ENCODE data around the gene DENND2A.
"Not testable (repeated sequence)": the region's sequence is repeated elsewhere in the genome, so short reads cannot be mapped to it uniquely, and the experiment has no call there.

The DENND2A gene

GRCh38 chr7:140673774-140674155 is 33.2 kb upstream of the DENND2A start:
- DNase-seq (ENCODE audit: low read depth): no peak

- peak; percentile 52 for DNase-seq (ENCODE audit: low read depth)
These were observed 32.6 kb upstream of the DENND2A start for GRCh38 chr7:140673063-140673773.

- DNase-seq (ENCODE audit: low read depth): peak; percentile 54
These were observed 31.9 kb upstream of the DENND2A start, which contains the start of gene ADCK2 for GRCh38 chr7:140672382-140673062. Gene ADCK2, plus strand, starts transcription at chr7:140672945. Its CDS starts 386 bp downstream, at chr7:140673331.

GRCh38 chr7:140671966-140672365 is 31.4 kb upstream of the DENND2A start:
- DNase-seq (ENCODE audit: low read depth): no peak

- no peak for DNase-seq (ENCODE audit: low read depth)
These were observed 29.8 kb upstream of the DENND2A start for GRCh38 chr7:140670343-140670935.

GRCh38 chr7:140669862-140670261 is 29.2 kb upstream of the DENND2A start:
- not testable (repeated sequence) for DNase-seq (ENCODE audit: low read depth)

GRCh38 chr7:140669352-140669751 is 28.7 kb upstream of the DENND2A start:
- no peak for DNase-seq (ENCODE audit: low read depth)

GRCh38 chr7:140668641-140669040 is 28.0 kb upstream of the DENND2A start:
- DNase-seq (ENCODE audit: low read depth): no peak

GRCh38 chr7:140667476-140667875 is 26.9 kb upstream of the DENND2A start:
- DNase-seq (ENCODE audit: low read depth): no peak

- DNase-seq (ENCODE audit: low read depth): not testable (repeated sequence)
These were observed 22.3 kb upstream of the DENND2A start for GRCh38 chr7:140662938-140663337.

GRCh38 chr7:140661124-140661523 is 20.5 kb upstream of the DENND2A start:
- DNase-seq (ENCODE audit: low read depth): no peak

- no peak for DNase-seq (ENCODE audit: low read depth)
These were observed 19.2 kb upstream of the DENND2A start for GRCh38 chr7:140659856-140660255.

- DNase-seq (ENCODE audit: low read depth): no peak
These were observed 17.3 kb upstream of the DENND2A start for GRCh38 chr7:140657891-140658290.

- DNase-seq (ENCODE audit: low read depth): peak; percentile 26
These were observed 16.2 kb upstream of the DENND2A start for GRCh38 chr7:140656548-140657515.

GRCh38 chr7:140655511-140656408 is 15.1 kb upstream of the DENND2A start:
- DNase-seq (ENCODE audit: low read depth): no peak

- no peak for DNase-seq (ENCODE audit: low read depth)
These were observed 14.0 kb upstream of the DENND2A start for GRCh38 chr7:140654661-140655060.

GRCh38 chr7:140654109-140654387 is 13.4 kb upstream of the DENND2A start:
- no peak for DNase-seq (ENCODE audit: low read depth)

- DNase-seq (ENCODE audit: low read depth): peak; percentile 15
These were observed 12.9 kb upstream of the DENND2A start for GRCh38 chr7:140653319-140654108.

GRCh38 chr7:140650367-140650766 is 9.8 kb upstream of the DENND2A start:
- no peak for DNase-seq (ENCODE audit: low read depth)

GRCh38 chr7:140649556-140650205 is 9.1 kb upstream of the DENND2A start:
- DNase-seq (ENCODE audit: low read depth): no peak

Data from activated T-cell treated with anti-CD3 and anti-CD28 coated beads for 24 hours (primary cell).